HEK293T (cell line): Measurements from ENCODE around the gene INPP5A.

Experiments
- BHLHE40 ChIP-seq: fragments of 450-650 bp; IDR thresholded peaks from 2 replicates; pipeline ENCODE4 v1.6.1; 2016; ENCODE audit warnings: mild to moderate bottlenecking, moderate library complexity, borderline replicate concordance
- FOXM1 ChIP-seq: fragments of 450-650 bp; IDR thresholded peaks from 2 replicates; pipeline ENCODE4 v1.6.1; 2017; ENCODE audit warnings: mild to moderate bottlenecking, borderline replicate concordance
- HDGF ChIP-seq: fragments of 450-650 bp; IDR thresholded peaks from 2 replicates; pipeline ENCODE4 v1.6.1; 2017; ENCODE audit warnings: antibody characterized with exemption, borderline replicate concordance
- L3MBTL2 ChIP-seq: fragments of 450-650 bp; conservative IDR thresholded peaks from 2 replicates; pipeline ENCODE4 v1.6.1; 2016; ENCODE audit warnings: mild to moderate bottlenecking
- LEF1 ChIP-seq: fragments of 450-650 bp; IDR thresholded peaks from 2 replicates; pipeline ENCODE4 v1.6.1; 2017; ENCODE audit warnings: mild to moderate bottlenecking, borderline replicate concordance
- SP1 ChIP-seq: fragments of 450-650 bp; IDR thresholded peaks from 2 replicates; pipeline ENCODE4 v1.6.1; 2017
- SUZ12 ChIP-seq: fragments of 450-650 bp; IDR thresholded peaks from 2 replicates; pipeline ENCODE4 v1.6.1; 2016; ENCODE audit warnings: mild to moderate bottlenecking
- TARDBP ChIP-seq: fragments of 450-650 bp; IDR thresholded peaks from 2 replicates; pipeline ENCODE4 v1.6.1; 2016
- ZNF384 ChIP-seq: fragments of 450-650 bp; IDR thresholded peaks from 2 replicates; pipeline ENCODE4 v1.6.1; 2016

- TF ChIP-seq FOXM1: no peak
- TF ChIP-seq L3MBTL2: no peak
- no peak for TF ChIP-seq LEF1
- no peak for TF ChIP-seq SUZ12
- no peak for TF ChIP-seq BHLHE40
- no peak for TF ChIP-seq ZNF384
- no peak for TF ChIP-seq TARDBP
- TF ChIP-seq SP1: no peak
- no peak for TF ChIP-seq HDGF
Observed at GRCh38 chr10:132534391-132535064, 3.1 kb upstream of the INPP5A start.
